ENCODE results near the gene NLGN1. TPM values are rescaled to one million over a fixed set of nuclear protein-coding genes. Genes with fewer than 3 reads are reported as not detected.

The NLGN1 gene
- total and polyA plus RNA-seq, 2 of the 8 experiments (the other 6 are each of a cell fraction or from before 2014, with no cell fraction given): 7.8 to 14.8 TPM

- no peak for TF ChIP-seq SIX5 (IDR thresholded peaks at IDR 0.05; ENCODE audit: low read depth, low read length)
These were observed 648.8 kb downstream of the NLGN1 start (continued) for GRCh38 chr3:174046311-174046710.
